ENCODE data around the gene MIER2.

Gene MIER2

GRCh38 chr19:318509-318774 lies 26.2 kb downstream of the MIER2 start:
- Histone ChIP-seq H3K36me3 (replicated peaks in 1 of 2; ENCODE audit: control insufficient read depth in 2 of 2, insufficient read depth in 2 of 2, low read length in 2 of 2) (peaks cover 40 to 86% of the 10 kb centered on the region in 2 donors), H4K8ac (ENCODE audit: low read depth, low read length) (no peak overlapping the region)

GRCh38 chr19:317710-318508 lies 26.7 kb downstream of the MIER2 start:
- Histone ChIP-seq H3K23ac (ENCODE audit: low read depth, low read length, poor library complexity) (no peak overlapping the region), H3K9ac (ENCODE audit: low read depth, low read length, poor library complexity) (no peak overlapping the region), H3K36me3 (replicated peaks in 1 of 2; ENCODE audit: control insufficient read depth in 2 of 2, insufficient read depth in 2 of 2, low read length in 2 of 2) (peaks cover 37 to 86% of the 10 kb centered on the region in 2 donors), H3K14ac (ENCODE audit: low read length) (no peak overlapping the region), H3K4ac (ENCODE audit: low read length) (no peak overlapping the region), H2AFZ (ENCODE audit: low read length) (no peak overlapping the region), H3K4me1 (ENCODE audit: control insufficient read depth in 2 of 2, insufficient read depth in 1 of 2, low read depth in 1 of 2, low read length in 2 of 2) (no peaks in the 10 kb centered on the region), H3K79me1 (ENCODE audit: low read depth, low read length) (peaks cover 13% of the 10 kb centered on the region), H2BK15ac (ENCODE audit: low read length) (no peak overlapping the region), H2BK5ac (ENCODE audit: low read length) (no peak overlapping the region), H2BK12ac (ENCODE audit: low read length) (no peak overlapping the region), H3K9me3 (replicated peaks in 1 of 2; ENCODE audit: control insufficient read depth in 2 of 2, insufficient read depth in 1 of 2, low read depth in 1 of 2, low read length in 2 of 2) (peaks cover 15 to 49% of the 10 kb centered on the region in 2 donors), H3K27me3 (ENCODE audit: control insufficient read depth in 3 of 3, insufficient read depth in 3 of 3, low read depth in 1 of 3, low read length in 3 of 3) (no peaks in the 10 kb centered on the region), H4K8ac (ENCODE audit: low read depth, low read length) (no peak overlapping the region), H3K18ac (ENCODE audit: low read length) (no peak overlapping the region), H3K4me2 (ENCODE audit: insufficient read depth, low read length, poor library complexity, severe bottlenecking) (no peak overlapping the region), H2AK5ac (ENCODE audit: low read depth, low read length) (no peak overlapping the region), H4K91ac (ENCODE audit: low read depth, low read length, poor library complexity) (no peak overlapping the region), H3K27ac (replicated peaks; ENCODE audit: low read length) (no peak overlapping the region), H3K4me3 (ENCODE audit: low read length in 2 of 2) (no peak overlapping the region), H2BK120ac (ENCODE audit: low read depth, low read length) (no peak overlapping the region)
- DNase-seq (ENCODE audit: low spot score) = no peak
- WGBS, 2 donors (ENCODE audit: extremely low coverage in 2 of 2, insufficient read length in 2 of 2, insufficient replicate concordance in 1 of 2) = no CpG with 5 or more reads among the region's 10 CpGs

More at GRCh38 chr19:318509-318774, 26.2 kb downstream of the MIER2 start:
- WGBS, 2 donors (ENCODE audit: extremely low coverage in 2 of 2, insufficient read length in 2 of 2, insufficient replicate concordance in 1 of 2) = no CpG with 5 or more reads among the region's 5 CpGs
- DNase-seq (ENCODE audit: low spot score) = no peak
- H3K4me3 ChIP-seq (ENCODE audit: low read length in 2 of 2) = no peak overlapping the region
- no peak overlapping the region for H3K18ac ChIP-seq (ENCODE audit: low read length)
- peaks cover 13% of the 10 kb centered on the region for H3K79me1 ChIP-seq (ENCODE audit: low read depth, low read length)
- H2AK5ac ChIP-seq (ENCODE audit: low read depth, low read length) = no peak overlapping the region
- H3K27me3 ChIP-seq (ENCODE audit: control insufficient read depth in 3 of 3, insufficient read depth in 3 of 3, low read depth in 1 of 3, low read length in 3 of 3) = no peaks in the 10 kb centered on the region
- H2BK5ac ChIP-seq (ENCODE audit: low read length) = no peak overlapping the region
- H2AFZ ChIP-seq (ENCODE audit: low read length) = no peak overlapping the region
- no peak overlapping the region for H4K91ac ChIP-seq (ENCODE audit: low read depth, low read length, poor library complexity)
- H2BK15ac ChIP-seq (ENCODE audit: low read length) = no peak overlapping the region
- peaks cover 15 to 50% of the 10 kb centered on the region in 2 donors for H3K9me3 ChIP-seq (replicated peaks in 1 of 2; ENCODE audit: control insufficient read depth in 2 of 2, insufficient read depth in 1 of 2, low read depth in 1 of 2, low read length in 2 of 2)
- H3K27ac ChIP-seq (replicated peaks; ENCODE audit: low read length) = no peak overlapping the region
- no peak overlapping the region for H3K9ac ChIP-seq (ENCODE audit: low read depth, low read length, poor library complexity)
- H3K4me1 ChIP-seq (ENCODE audit: control insufficient read depth in 2 of 2, insufficient read depth in 1 of 2, low read depth in 1 of 2, low read length in 2 of 2) = no peaks in the 10 kb centered on the region
- no peak overlapping the region for H3K14ac ChIP-seq (ENCODE audit: low read length)
- H3K4ac ChIP-seq (ENCODE audit: low read length) = no peak overlapping the region
- H2BK120ac ChIP-seq (ENCODE audit: low read depth, low read length) = no peak overlapping the region
- H2BK12ac ChIP-seq (ENCODE audit: low read length) = no peak overlapping the region
- H3K4me2 ChIP-seq (ENCODE audit: insufficient read depth, low read length, poor library complexity, severe bottlenecking) = no peak overlapping the region
- no peak overlapping the region for H3K23ac ChIP-seq (ENCODE audit: low read depth, low read length, poor library complexity)

- H4K91ac ChIP-seq (ENCODE audit: low read depth, low read length, poor library complexity) = no peak overlapping the region
- H3K9me3 ChIP-seq (replicated peaks in 1 of 2; ENCODE audit: control insufficient read depth in 2 of 2, insufficient read depth in 1 of 2, low read depth in 1 of 2, low read length in 2 of 2) = peaks cover 8 to 34% of the 10 kb centered on the region in 2 donors
- H3K23ac ChIP-seq (ENCODE audit: low read depth, low read length, poor library complexity) = no peak overlapping the region
- H2AFZ ChIP-seq (ENCODE audit: low read length) = no peak overlapping the region
- no peak overlapping the region for H2BK15ac ChIP-seq (ENCODE audit: low read length)
- WGBS, 2 donors (ENCODE audit: extremely low coverage in 2 of 2, insufficient read length in 2 of 2, insufficient replicate concordance in 1 of 2) = no CpG with 5 or more reads among the region's 8 CpGs
- H3K4me3 ChIP-seq (ENCODE audit: low read length in 2 of 2) = no peak overlapping the region
- no peak overlapping the region for H4K8ac ChIP-seq (ENCODE audit: low read depth, low read length)
- H3K18ac ChIP-seq (ENCODE audit: low read length) = no peak overlapping the region
- H2BK5ac ChIP-seq (ENCODE audit: low read length) = no peak overlapping the region
- H3K27ac ChIP-seq (replicated peaks; ENCODE audit: low read length) = no peak overlapping the region
- no peaks in the 10 kb centered on the region for H3K4me1 ChIP-seq (ENCODE audit: control insufficient read depth in 2 of 2, insufficient read depth in 1 of 2, low read depth in 1 of 2, low read length in 2 of 2)
- H2BK12ac ChIP-seq (ENCODE audit: low read length) = no peak overlapping the region
- no peak overlapping the region for H3K14ac ChIP-seq (ENCODE audit: low read length)
- H2BK120ac ChIP-seq (ENCODE audit: low read depth, low read length) = no peak overlapping the region
- H3K4me2 ChIP-seq (ENCODE audit: insufficient read depth, low read length, poor library complexity, severe bottlenecking) = no peak overlapping the region
- H2AK5ac ChIP-seq (ENCODE audit: low read depth, low read length) = no peak overlapping the region
- no peak overlapping the region for H3K9ac ChIP-seq (ENCODE audit: low read depth, low read length, poor library complexity)
- no peak for DNase-seq (ENCODE audit: low spot score)
- no peaks in the 10 kb centered on the region for H3K27me3 ChIP-seq (ENCODE audit: control insufficient read depth in 3 of 3, insufficient read depth in 3 of 3, low read depth in 1 of 3, low read length in 3 of 3)
- H3K79me1 ChIP-seq (ENCODE audit: low read depth, low read length) = peaks cover 21% of the 10 kb centered on the region
- H3K4ac ChIP-seq (ENCODE audit: low read length) = no peak overlapping the region
- peaks cover 37 to 81% of the 10 kb centered on the region in 2 donors for H3K36me3 ChIP-seq (replicated peaks in 1 of 2; ENCODE audit: control insufficient read depth in 2 of 2, insufficient read depth in 2 of 2, low read length in 2 of 2)
These were observed 28.8 kb downstream of the MIER2 start for GRCh38 chr19:315811-316210.

GRCh38 chr19:313988-314815 lies 30.4 kb downstream of the MIER2 start:
- Histone ChIP-seq H2BK12ac (ENCODE audit: low read length) (no peak overlapping the region), H3K27ac (replicated peaks; ENCODE audit: low read length) (no peak overlapping the region), H3K36me3 (replicated peaks in 1 of 2; ENCODE audit: control insufficient read depth in 2 of 2, insufficient read depth in 2 of 2, low read length in 2 of 2) (peaks cover 27 to 78% of the 10 kb centered on the region in 2 donors), H2BK120ac (ENCODE audit: low read depth, low read length) (no peak overlapping the region), H3K23ac (ENCODE audit: low read depth, low read length, poor library complexity) (no peak overlapping the region), H3K79me1 (ENCODE audit: low read depth, low read length) (peaks cover 22% of the 10 kb centered on the region), H3K4me1 (ENCODE audit: control insufficient read depth in 2 of 2, insufficient read depth in 1 of 2, low read depth in 1 of 2, low read length in 2 of 2) (no peaks in the 10 kb centered on the region), H3K9me3 (replicated peaks in 1 of 2; ENCODE audit: control insufficient read depth in 2 of 2, insufficient read depth in 1 of 2, low read depth in 1 of 2, low read length in 2 of 2) (peaks cover 3 to 22% of the 10 kb centered on the region in 2 donors), H4K8ac (ENCODE audit: low read depth, low read length) (no peak overlapping the region), H3K18ac (ENCODE audit: low read length) (no peak overlapping the region), H2AFZ (ENCODE audit: low read length) (no peak overlapping the region), H3K27me3 (ENCODE audit: control insufficient read depth in 3 of 3, insufficient read depth in 3 of 3, low read depth in 1 of 3, low read length in 3 of 3) (no peaks in the 10 kb centered on the region), H3K4ac (ENCODE audit: low read length) (peak overlapping the region; percentile 23), H2BK15ac (ENCODE audit: low read length) (no peak overlapping the region), H2AK5ac (ENCODE audit: low read depth, low read length) (no peak overlapping the region), H3K14ac (ENCODE audit: low read length) (peak overlapping the region; percentile 63), H3K9ac (ENCODE audit: low read depth, low read length, poor library complexity) (no peak overlapping the region), H3K4me2 (ENCODE audit: insufficient read depth, low read length, poor library complexity, severe bottlenecking) (no peak overlapping the region), H4K91ac (ENCODE audit: low read depth, low read length, poor library complexity) (no peak overlapping the region), H3K4me3 (ENCODE audit: low read length in 2 of 2) (no peak overlapping the region), H2BK5ac (ENCODE audit: low read length) (peak overlapping the region; percentile 82)
- DNase-seq (ENCODE audit: low spot score) = no peak
- no CpG with 5 or more reads among the region's 22 CpGs for WGBS, 2 donors (ENCODE audit: extremely low coverage in 2 of 2, insufficient read length in 2 of 2, insufficient replicate concordance in 1 of 2)
